WTC11 (cell line): ENCODE data around the gene IRX3. TPM values are rescaled to one million over a fixed set of nuclear protein-coding genes. Genes with fewer than 3 reads are reported as not detected.

ENCODE experiments used
- ATAC-seq: fragments of 200-7000 bp; cut with Tn5 transposase; 2 replicates; pipeline ENCODE4 v1.10.0; 2021; ENCODE audit warnings: mild to moderate bottlenecking, moderate library complexity
- CTCF ChIA-PET: fragments of 300-600 bp; sonication (Branson Sonifier 250); formaldehyde crosslinking; loops from one replicate; lab custom pipeline; 2021; ENCODE audit warnings: antibody characterized with exemption; lab: Charles Lee
- POLR2A ChIA-PET: fragments of 350-600 bp; sonication (Branson Sonifier 250); formaldehyde crosslinking; loops from one replicate; lab custom pipeline; 2021; ENCODE audit warnings: antibody characterized with exemption; lab: Charles Lee
- DNase-seq: peaks from one replicate; pipeline ENCODE4 v3.0.0; 2021; ENCODE audit warnings: low spot score
- H3K27ac Mint-ChIP-seq: 2 replicates; pipeline ENCODE4 v1.8.0; 2021; ENCODE audit warnings: mixed read lengths
- H3K27me3 Mint-ChIP-seq: 2 replicates; pipeline ENCODE4 v1.8.0; 2021; ENCODE audit warnings: low read depth, mild to moderate bottlenecking, moderate library complexity, mixed read lengths
- H3K36me3 Mint-ChIP-seq: 2 replicates; pipeline ENCODE4 v1.8.0; 2021; ENCODE audit warnings: mixed read lengths
- H3K4me1 Mint-ChIP-seq: 2 replicates; pipeline ENCODE4 v1.8.0; 2022; ENCODE audit warnings: mixed read lengths
- H3K4me3 Mint-ChIP-seq: 2 replicates; pipeline ENCODE4 v1.8.0; 2021; ENCODE audit warnings: mild to moderate bottlenecking, moderate library complexity, mixed read lengths
- H3K9me3 Mint-ChIP-seq: 2 replicates; pipeline ENCODE4 v1.8.0; 2021; ENCODE audit warnings: mixed read lengths
- JAZF1 ChIP-seq: fragments of 250-450 bp; sonication (Bioruptor Pico); IDR thresholded peaks from 2 replicates; pipeline ENCODE4 v1.9.0; 2021; ENCODE audit warnings: moderate library complexity, mild to moderate bottlenecking, inconsistent platforms
- MXD4 ChIP-seq: fragments of 250-450 bp; sonication (Bioruptor Pico); IDR thresholded peaks from 2 replicates; pipeline ENCODE4 v1.8.0; 2021; ENCODE audit warnings: mild to moderate bottlenecking, moderate library complexity, borderline replicate concordance
- NFE2L1 ChIP-seq: sonication (generic); formaldehyde crosslinking; IDR thresholded peaks from 2 replicates; pipeline ENCODE4 v1.8.1; 2023; ENCODE audit warnings: missing genetic modification reagents
- NFYB ChIP-seq: sonication (generic); formaldehyde crosslinking; conservative IDR thresholded peaks from 2 replicates; pipeline ENCODE4 v1.8.0; 2022; ENCODE audit warnings: low read depth, missing genetic modification reagents
- SMAD3 ChIP-seq: sonication (generic); formaldehyde crosslinking; IDR thresholded peaks from 2 replicates; pipeline ENCODE4 v1.8.0; 2022; ENCODE audit warnings: missing genetic modification reagents, mild to moderate bottlenecking, borderline replicate concordance
- SOX15 ChIP-seq: fragments of 250-450 bp; sonication (Bioruptor Pico); IDR thresholded peaks from 2 replicates; pipeline ENCODE4 v1.9.0; 2021; ENCODE audit warnings: mild to moderate bottlenecking
- SP1 ChIP-seq: sonication (generic); formaldehyde crosslinking; conservative IDR thresholded peaks from 2 replicates; pipeline ENCODE4 v1.8.1; 2022; ENCODE audit warnings: missing genetic modification reagents
- total RNA-seq: library from RNA; stranded (reverse); gene quantifications from 3 replicates; pipeline ENCODE4 v1.2.3, GENCODE V29; 2021
- TF ChIP-seq, protein P1 (sequence below): sonication (generic); formaldehyde crosslinking; IDR thresholded peaks from 2 replicates; pipeline ENCODE4 v1.8.1; 2023; ENCODE audit warnings: mild to moderate bottlenecking, missing genetic modification reagents, moderate library complexity
- TF ChIP-seq, protein P2 (sequence below): fragments of 250-450 bp; sonication (Bioruptor Pico); conservative IDR thresholded peaks from 2 replicates; pipeline ENCODE4 v1.9.0; 2021; ENCODE audit warnings: mild to moderate bottlenecking
- TF ChIP-seq, protein P3 (sequence below): sonication (generic); formaldehyde crosslinking; IDR thresholded peaks from 2 replicates; pipeline ENCODE4 v1.8.0; 2022; ENCODE audit warnings: mild to moderate bottlenecking, missing genetic modification reagents
- TF ChIP-seq, protein P4 (sequence below): sonication (generic); formaldehyde crosslinking; IDR thresholded peaks from 2 replicates; pipeline ENCODE4 v1.8.0; 2022; ENCODE audit warnings: mild to moderate bottlenecking, missing genetic modification reagents
- TF ChIP-seq, protein P5 (sequence below): sonication (generic); formaldehyde crosslinking; IDR thresholded peaks from 2 replicates; pipeline ENCODE4 v1.8.0; 2023; ENCODE audit warnings: missing genetic modification reagents
- TF ChIP-seq, protein P6 (sequence below): sonication (generic); formaldehyde crosslinking; IDR thresholded peaks from 2 replicates; pipeline ENCODE4 v1.8.1; 2022; ENCODE audit warnings: missing genetic modification reagents, borderline replicate concordance
- TF ChIP-seq, protein P7 (sequence below): sonication (generic); formaldehyde crosslinking; IDR thresholded peaks from 2 replicates; pipeline ENCODE4 v1.8.0; 2023; ENCODE audit warnings: mild to moderate bottlenecking, missing genetic modification reagents
- TF ChIP-seq, protein P8 (sequence below): sonication (generic); formaldehyde crosslinking; IDR thresholded peaks from 2 replicates; pipeline ENCODE4 v1.8.1; 2023; ENCODE audit warnings: mild to moderate bottlenecking, missing genetic modification reagents, moderate library complexity

Gene IRX3
- total RNA-seq, 1 experiment from 2014 or later: 1.1 TPM

DNA sequence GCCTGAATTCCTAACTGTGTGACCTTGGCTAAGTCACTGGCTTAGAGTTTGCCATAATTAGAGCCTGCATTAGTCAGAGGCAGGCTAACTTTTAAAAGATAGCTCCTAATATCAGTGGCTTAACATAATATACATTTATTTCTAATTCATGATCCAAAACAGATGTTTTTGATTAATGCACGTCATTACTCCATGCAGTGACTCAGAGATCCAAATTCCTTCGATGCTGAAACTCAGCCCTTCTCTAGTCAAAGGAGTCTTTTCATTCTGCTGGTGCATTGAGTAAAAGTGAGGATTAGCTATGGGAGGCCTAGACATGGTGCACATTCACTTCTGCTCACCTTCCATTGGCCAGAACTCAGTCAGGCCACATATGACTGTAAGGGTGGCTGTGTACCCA lies 49.8 kb downstream of the IRX3 start:
- no peak overlapping the region for H3K27ac Mint-ChIP-seq
- peaks cover 4% of the 10 kb centered on the region; the same call in 1 of the 2 replicates for H3K9me3 Mint-ChIP-seq
- ATAC-seq: no peak
- TF ChIP-seq, protein P1, sequence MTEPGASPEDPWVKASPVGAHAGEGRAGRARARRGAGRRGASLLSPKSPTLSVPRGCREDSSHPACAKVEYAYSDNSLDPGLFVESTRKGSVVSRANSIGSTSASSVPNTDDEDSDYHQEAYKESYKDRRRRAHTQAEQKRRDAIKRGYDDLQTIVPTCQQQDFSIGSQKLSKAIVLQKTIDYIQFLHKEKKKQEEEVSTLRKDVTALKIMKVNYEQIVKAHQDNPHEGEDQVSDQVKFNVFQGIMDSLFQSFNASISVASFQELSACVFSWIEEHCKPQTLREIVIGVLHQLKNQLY: no peak
- TF ChIP-seq NFYB (CRISPR knock-in tag): no peak
- TF ChIP-seq, protein P2, sequence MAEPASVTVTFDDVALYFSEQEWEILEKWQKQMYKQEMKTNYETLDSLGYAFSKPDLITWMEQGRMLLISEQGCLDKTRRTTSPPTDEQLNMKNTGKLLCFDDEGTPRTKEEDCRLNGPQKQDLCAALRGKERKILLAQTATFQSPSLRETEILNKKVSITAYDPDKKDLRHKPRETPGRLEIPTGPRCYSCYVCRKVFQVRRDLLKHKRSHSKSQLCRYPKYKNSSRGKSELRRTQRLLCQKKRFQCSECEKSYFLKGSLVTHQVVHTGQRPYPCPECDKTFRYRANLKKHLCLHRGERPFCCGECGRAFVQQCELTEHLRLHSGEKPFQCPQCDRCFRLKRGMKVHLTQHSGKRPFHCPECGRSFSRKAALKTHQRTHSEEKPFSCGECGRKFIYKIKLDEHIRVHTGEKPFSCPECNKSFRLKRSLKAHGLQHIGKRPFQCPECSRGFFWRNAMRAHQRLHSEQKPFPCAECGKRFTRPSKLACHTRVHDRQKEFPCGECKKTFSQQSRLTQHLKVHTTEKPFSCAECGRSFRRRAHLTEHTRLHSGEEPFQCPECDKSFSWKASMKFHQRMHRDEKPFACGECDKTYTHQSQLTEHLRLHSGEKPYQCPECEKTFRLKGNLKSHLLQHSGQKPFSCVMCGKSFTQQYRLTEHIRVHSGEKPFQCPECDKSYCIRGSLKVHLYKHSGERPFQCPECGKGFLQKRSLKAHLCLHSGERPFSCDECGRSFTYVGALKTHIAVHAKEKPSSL: no peak
- TF ChIP-seq MXD4 (CRISPR knock-in tag): no peak
- no peak for TF ChIP-seq JAZF1 (CRISPR knock-in tag)
- TF ChIP-seq, protein P3, sequence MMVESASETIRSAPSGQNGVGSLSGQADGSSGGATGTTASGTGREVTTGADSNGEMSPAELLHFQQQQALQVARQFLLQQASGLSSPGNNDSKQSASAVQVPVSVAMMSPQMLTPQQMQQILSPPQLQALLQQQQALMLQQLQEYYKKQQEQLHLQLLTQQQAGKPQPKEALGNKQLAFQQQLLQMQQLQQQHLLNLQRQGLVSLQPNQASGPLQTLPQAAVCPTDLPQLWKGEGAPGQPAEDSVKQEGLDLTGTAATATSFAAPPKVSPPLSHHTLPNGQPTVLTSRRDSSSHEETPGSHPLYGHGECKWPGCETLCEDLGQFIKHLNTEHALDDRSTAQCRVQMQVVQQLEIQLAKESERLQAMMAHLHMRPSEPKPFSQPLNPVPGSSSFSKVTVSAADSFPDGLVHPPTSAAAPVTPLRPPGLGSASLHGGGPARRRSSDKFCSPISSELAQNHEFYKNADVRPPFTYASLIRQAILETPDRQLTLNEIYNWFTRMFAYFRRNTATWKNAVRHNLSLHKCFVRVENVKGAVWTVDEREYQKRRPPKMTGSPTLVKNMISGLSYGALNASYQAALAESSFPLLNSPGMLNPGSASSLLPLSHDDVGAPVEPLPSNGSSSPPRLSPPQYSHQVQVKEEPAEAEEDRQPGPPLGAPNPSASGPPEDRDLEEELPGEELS (CRISPR knock-in tag): no peak
- no peak for TF ChIP-seq SMAD3 (CRISPR knock-in tag)
- TF ChIP-seq, protein P4, sequence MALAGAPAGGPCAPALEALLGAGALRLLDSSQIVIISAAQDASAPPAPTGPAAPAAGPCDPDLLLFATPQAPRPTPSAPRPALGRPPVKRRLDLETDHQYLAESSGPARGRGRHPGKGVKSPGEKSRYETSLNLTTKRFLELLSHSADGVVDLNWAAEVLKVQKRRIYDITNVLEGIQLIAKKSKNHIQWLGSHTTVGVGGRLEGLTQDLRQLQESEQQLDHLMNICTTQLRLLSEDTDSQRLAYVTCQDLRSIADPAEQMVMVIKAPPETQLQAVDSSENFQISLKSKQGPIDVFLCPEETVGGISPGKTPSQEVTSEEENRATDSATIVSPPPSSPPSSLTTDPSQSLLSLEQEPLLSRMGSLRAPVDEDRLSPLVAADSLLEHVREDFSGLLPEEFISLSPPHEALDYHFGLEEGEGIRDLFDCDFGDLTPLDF (CRISPR knock-in tag): no peak
- no peak for TF ChIP-seq SOX15 (CRISPR knock-in tag)
- TF ChIP-seq, protein P5, sequence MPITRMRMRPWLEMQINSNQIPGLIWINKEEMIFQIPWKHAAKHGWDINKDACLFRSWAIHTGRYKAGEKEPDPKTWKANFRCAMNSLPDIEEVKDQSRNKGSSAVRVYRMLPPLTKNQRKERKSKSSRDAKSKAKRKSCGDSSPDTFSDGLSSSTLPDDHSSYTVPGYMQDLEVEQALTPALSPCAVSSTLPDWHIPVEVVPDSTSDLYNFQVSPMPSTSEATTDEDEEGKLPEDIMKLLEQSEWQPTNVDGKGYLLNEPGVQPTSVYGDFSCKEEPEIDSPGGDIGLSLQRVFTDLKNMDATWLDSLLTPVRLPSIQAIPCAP: no peak
- TF ChIP-seq, protein P6, sequence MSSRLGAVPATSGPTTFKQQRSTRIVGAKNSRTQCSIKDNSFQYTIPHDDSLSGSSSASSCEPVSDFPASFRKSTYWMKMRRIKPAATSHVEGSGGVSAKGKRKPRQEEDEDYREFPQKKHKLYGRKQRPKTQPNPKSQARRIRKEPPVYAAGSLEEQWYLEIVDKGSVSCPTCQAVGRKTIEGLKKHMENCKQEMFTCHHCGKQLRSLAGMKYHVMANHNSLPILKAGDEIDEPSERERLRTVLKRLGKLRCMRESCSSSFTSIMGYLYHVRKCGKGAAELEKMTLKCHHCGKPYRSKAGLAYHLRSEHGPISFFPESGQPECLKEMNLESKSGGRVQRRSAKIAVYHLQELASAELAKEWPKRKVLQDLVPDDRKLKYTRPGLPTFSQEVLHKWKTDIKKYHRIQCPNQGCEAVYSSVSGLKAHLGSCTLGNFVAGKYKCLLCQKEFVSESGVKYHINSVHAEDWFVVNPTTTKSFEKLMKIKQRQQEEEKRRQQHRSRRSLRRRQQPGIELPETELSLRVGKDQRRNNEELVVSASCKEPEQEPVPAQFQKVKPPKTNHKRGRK (CRISPR knock-in tag): no peak
- TF ChIP-seq NFE2L1 (CRISPR knock-in tag): no peak
- TF ChIP-seq, protein P7, sequence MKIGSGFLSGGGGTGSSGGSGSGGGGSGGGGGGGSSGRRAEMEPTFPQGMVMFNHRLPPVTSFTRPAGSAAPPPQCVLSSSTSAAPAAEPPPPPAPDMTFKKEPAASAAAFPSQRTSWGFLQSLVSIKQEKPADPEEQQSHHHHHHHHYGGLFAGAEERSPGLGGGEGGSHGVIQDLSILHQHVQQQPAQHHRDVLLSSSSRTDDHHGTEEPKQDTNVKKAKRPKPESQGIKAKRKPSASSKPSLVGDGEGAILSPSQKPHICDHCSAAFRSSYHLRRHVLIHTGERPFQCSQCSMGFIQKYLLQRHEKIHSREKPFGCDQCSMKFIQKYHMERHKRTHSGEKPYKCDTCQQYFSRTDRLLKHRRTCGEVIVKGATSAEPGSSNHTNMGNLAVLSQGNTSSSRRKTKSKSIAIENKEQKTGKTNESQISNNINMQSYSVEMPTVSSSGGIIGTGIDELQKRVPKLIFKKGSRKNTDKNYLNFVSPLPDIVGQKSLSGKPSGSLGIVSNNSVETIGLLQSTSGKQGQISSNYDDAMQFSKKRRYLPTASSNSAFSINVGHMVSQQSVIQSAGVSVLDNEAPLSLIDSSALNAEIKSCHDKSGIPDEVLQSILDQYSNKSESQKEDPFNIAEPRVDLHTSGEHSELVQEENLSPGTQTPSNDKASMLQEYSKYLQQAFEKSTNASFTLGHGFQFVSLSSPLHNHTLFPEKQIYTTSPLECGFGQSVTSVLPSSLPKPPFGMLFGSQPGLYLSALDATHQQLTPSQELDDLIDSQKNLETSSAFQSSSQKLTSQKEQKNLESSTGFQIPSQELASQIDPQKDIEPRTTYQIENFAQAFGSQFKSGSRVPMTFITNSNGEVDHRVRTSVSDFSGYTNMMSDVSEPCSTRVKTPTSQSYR: no peak
- TF ChIP-seq SP1 (CRISPR knock-in tag): no peak
- TF ChIP-seq, protein P8, sequence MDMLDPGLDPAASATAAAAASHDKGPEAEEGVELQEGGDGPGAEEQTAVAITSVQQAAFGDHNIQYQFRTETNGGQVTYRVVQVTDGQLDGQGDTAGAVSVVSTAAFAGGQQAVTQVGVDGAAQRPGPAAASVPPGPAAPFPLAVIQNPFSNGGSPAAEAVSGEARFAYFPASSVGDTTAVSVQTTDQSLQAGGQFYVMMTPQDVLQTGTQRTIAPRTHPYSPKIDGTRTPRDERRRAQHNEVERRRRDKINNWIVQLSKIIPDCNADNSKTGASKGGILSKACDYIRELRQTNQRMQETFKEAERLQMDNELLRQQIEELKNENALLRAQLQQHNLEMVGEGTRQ (CRISPR knock-in tag): no peak
- TF ChIP-seq, all 79 proteins: peak for 0
- Mint-ChIP-seq H3K36me3 (no peaks in the 10 kb centered on the region), H3K27me3 (no peaks in the 10 kb centered on the region), H3K4me3 (no peak overlapping the region), H3K4me1 (peaks cover 4% of the 10 kb centered on the region)
- ChIA-PET POLR2A (no interaction called here), CTCF (no interaction called here)
- DNase-seq: no peak
